Loucy (cell line): ENCODE measurements around the gene PIBF1.

Experiments used
- H2AFZ ChIP-seq: fragments of 200-600 bp; sonication (generic); 2 replicates; pipeline ENCODE4 v1.6.0; 2016; ENCODE audit warnings: antibody characterized with exemption, mild to moderate bottlenecking, low read length, moderate library complexity
- H3F3A ChIP-seq: fragments of 200-600 bp; 2 replicates; pipeline ENCODE4 v1.6.0; 2016; ENCODE audit warnings: antibody characterized with exemption, low read depth, mild to moderate bottlenecking
- H3K27me3 ChIP-seq: fragments of 200-600 bp; sonication (generic); 2 replicates; pipeline ENCODE4 v1.6.1; 2014; ENCODE audit warnings: low read length, mild to moderate bottlenecking; ENCODE audit not compliant: insufficient read depth, poor library complexity, severe bottlenecking
- H3K36me3 ChIP-seq: fragments of 200-600 bp; sonication (generic); 2 replicates; pipeline ENCODE4 v1.6.1; 2016; ENCODE audit warnings: low read length; ENCODE audit not compliant: insufficient read depth
- H3K4me1 ChIP-seq: fragments of 200-600 bp; sonication (generic); 2 replicates; pipeline ENCODE4 v1.5.1; 2014; ENCODE audit warnings: low read length, mild to moderate bottlenecking; ENCODE audit not compliant: insufficient read depth, poor library complexity, severe bottlenecking
- H3K4me2 ChIP-seq: fragments of 200-600 bp; sonication (generic); 2 replicates; pipeline ENCODE4 v1.6.0; 2014; ENCODE audit warnings: antibody characterized with exemption, low read length, low read depth, mild to moderate bottlenecking; ENCODE audit not compliant: poor library complexity, severe bottlenecking
- H3K4me3 ChIP-seq: fragments of 200-600 bp; sonication (generic); 2 replicates; pipeline ENCODE4 v1.5.1; 2014; ENCODE audit warnings: low read length, mild to moderate bottlenecking, mixed read lengths; ENCODE audit not compliant: poor library complexity, severe bottlenecking
- H3K79me2 ChIP-seq: fragments of 200-600 bp; sonication (generic); 2 replicates; pipeline ENCODE4 v1.6.1; 2014; ENCODE audit warnings: low read length; ENCODE audit not compliant: insufficient read depth
- H3K9ac ChIP-seq: fragments of 200-600 bp; sonication (generic); 2 replicates; pipeline ENCODE4 v1.6.0; 2014; ENCODE audit warnings: mild to moderate bottlenecking, low read depth, low read length, moderate library complexity; ENCODE audit not compliant: poor library complexity, severe bottlenecking
- H3K9me2 ChIP-seq: fragments of 200-600 bp; sonication (generic); replicated peaks from 2 replicates; pipeline ENCODE4 v1.6.1; 2016; ENCODE audit warnings: low read depth, low read length, mixed read lengths
- H3K9me3 ChIP-seq: fragments of 200-600 bp; sonication (generic); 2 replicates; pipeline ENCODE4 v1.6.1; 2014; ENCODE audit warnings: mild to moderate bottlenecking, antibody characterized with exemption, low read length, low read depth; ENCODE audit not compliant: insufficient read depth
- H4K20me1 ChIP-seq: fragments of 200-600 bp; sonication (generic); 2 replicates; pipeline ENCODE4 v1.6.0; 2014; ENCODE audit warnings: antibody characterized with exemption, low read length, mild to moderate bottlenecking; ENCODE audit not compliant: insufficient read depth, poor library complexity, severe bottlenecking
- CTCF ChIP-seq: fragments of 200-600 bp; sonication (generic); conservative IDR thresholded peaks from 2 replicates; pipeline ENCODE4 v1.5.1; 2014; ENCODE audit warnings: mild to moderate bottlenecking, antibody characterized with exemption, low read length
- EZH2phosphoT487 ChIP-seq: fragments of 200-600 bp; IDR thresholded peaks from 2 replicates; pipeline ENCODE4 v1.6.1; 2018; ENCODE audit warnings: antibody characterized with exemption, mild to moderate bottlenecking, moderate library complexity, borderline replicate concordance

PIBF1 gene

GRCh38 chr13:73065036-73065435 lies 283.1 kb downstream of the PIBF1 start:
- Histone ChIP-seq H2AFZ (no peak overlapping the region), H3K4me1 (no peaks in the 10 kb centered on the region), H3K9ac (no peak overlapping the region), H3K27me3 (no peaks in the 10 kb centered on the region), H3K79me2 (no peaks in the 10 kb centered on the region), H3K4me2 (no peak overlapping the region), H3K4me3 (no peak overlapping the region), H3K36me3 (no peaks in the 10 kb centered on the region), H3K9me2 (no peaks in the 10 kb centered on the region), H3K9me3 (no peaks in the 10 kb centered on the region), H4K20me1 (no peaks in the 10 kb centered on the region), H3F3A (no peaks in the 10 kb centered on the region)
- TF ChIP-seq EZH2phosphoT487, result no peak
- TF ChIP-seq CTCF, result no peak

GRCh38 chr13:73065665-73066340 lies 283.9 kb downstream of the PIBF1 start:
- H3K9me2 ChIP-seq, result no peaks in the 10 kb centered on the region
- H3K36me3 ChIP-seq, result no peaks in the 10 kb centered on the region
- no peaks in the 10 kb centered on the region for H3K9me3 ChIP-seq
- no peaks in the 10 kb centered on the region for H3K79me2 ChIP-seq
- H3K4me1 ChIP-seq, result no peaks in the 10 kb centered on the region
- H3K4me2 ChIP-seq, result no peak overlapping the region
- no peak overlapping the region for H3K9ac ChIP-seq
- H2AFZ ChIP-seq, result no peak overlapping the region
- H3K4me3 ChIP-seq, result no peak overlapping the region
- H4K20me1 ChIP-seq, result no peaks in the 10 kb centered on the region
- no peaks in the 10 kb centered on the region for H3K27me3 ChIP-seq
- H3F3A ChIP-seq, result no peaks in the 10 kb centered on the region
- TF ChIP-seq CTCF, result no peak
- TF ChIP-seq EZH2phosphoT487, result no peak
